NCI-H510A treated with DMSO at 0.1 percent for 48 hours (cell line): ENCODE measurements around the gene FCER2.
"Not testable (repeated sequence)": the region's sequence is repeated elsewhere in the genome, so short reads cannot be mapped to it uniquely, and the experiment has no call there.

Source experiments
- DNase-seq: peaks from one replicate; lab custom pipeline; 2025; lab: John Stamatoyannopoulos, UW

FCER2 gene

GRCh38 chr19:7645656-7646425 is 56.1 kb downstream of the FCER2 start:
- no peak for DNase-seq

GRCh38 chr19:7645163-7645562 is 56.8 kb downstream of the FCER2 start:
- DNase-seq = no peak

- no peak for DNase-seq
These were observed 57.4 kb downstream of the FCER2 start for GRCh38 chr19:7644550-7644877.

GRCh38 chr19:7643629-7644549 is 58.0 kb downstream of the FCER2 start:
- not testable (repeated sequence) for DNase-seq

GRCh38 chr19:7643031-7643415 is 58.9 kb downstream of the FCER2 start:
- no peak for DNase-seq

GRCh38 chr19:7642295-7643030 is 59.5 kb downstream of the FCER2 start:
- DNase-seq = no peak

GRCh38 chr19:7641290-7642276 is 60.3 kb downstream of the FCER2 start:
- DNase-seq = no peak

- no peak for DNase-seq
These were observed 61.1 kb downstream of the FCER2 start for GRCh38 chr19:7640803-7641202.

- no peak for DNase-seq
These were observed 62.0 kb downstream of the FCER2 start for GRCh38 chr19:7639863-7640348.

GRCh38 chr19:7638802-7639465 is 63.0 kb downstream of the FCER2 start:
- DNase-seq = no peak
